Measurements from ENCODE around the gene EXOSC1.
A peak's percentile ranks its signal among the peaks of the same experiment; 100 is the strongest.
"Not testable (repeated sequence)": the region's sequence is repeated elsewhere in the genome, so short reads cannot be mapped to it uniquely, and the experiment has no call there.

The EXOSC1 gene

GRCh38 chr10:97428572-97428981, 17.2 kb downstream of the EXOSC1 start:
- H3K4ac ChIP-seq (ENCODE audit: low read depth, low read length), result peak overlapping the region; percentile 90
- H2BK15ac ChIP-seq (replicated peaks; ENCODE audit: low read depth), result no peak overlapping the region
- H3K27ac ChIP-seq (ENCODE audit: low read depth, low read length), result peak overlapping the region; percentile 23
- no peak for DNase-seq
- peaks cover 5% of the 10 kb centered on the region for H3K4me1 ChIP-seq (ENCODE audit: control insufficient read depth, low read depth, low read length)
- peak overlapping the region; percentile 90 for H3K56ac ChIP-seq (ENCODE audit: low read length)
- peak overlapping the region; percentile 96 for H3K9ac ChIP-seq (ENCODE audit: low read length)
- no peak overlapping the region for H4K8ac ChIP-seq (ENCODE audit: low read depth, low read length)
- peaks cover 34% of the 10 kb centered on the region for H3K79me2 ChIP-seq (ENCODE audit: control insufficient read depth, insufficient read depth, low read length)
- peak overlapping the region; percentile 39 for H4K5ac ChIP-seq (ENCODE audit: low read length)
- peaks cover 2% of the 10 kb centered on the region for H3K79me1 ChIP-seq (ENCODE audit: low read length)
- H2BK120ac ChIP-seq (ENCODE audit: low read depth, low read length), result no peak overlapping the region
- no peak overlapping the region for H3K23ac ChIP-seq (ENCODE audit: low read length)
- H3K18ac ChIP-seq (ENCODE audit: low read length), result peak overlapping the region; percentile 8
- H3K4me2 ChIP-seq (ENCODE audit: low read length), result peak overlapping the region; percentile 99
- H3K36me3 ChIP-seq (ENCODE audit: control insufficient read depth, insufficient read depth, low read length), result peaks cover 16% of the 10 kb centered on the region
- no peaks in the 10 kb centered on the region for H3K27me3 ChIP-seq (ENCODE audit: insufficient read depth, low read length, poor library complexity)
- peak overlapping the region; percentile 60 for H3K4me3 ChIP-seq (ENCODE audit: low read length)
- peak overlapping the region; percentile 82 for H2AK5ac ChIP-seq (ENCODE audit: low read length)
- WGBS (ENCODE audit: extremely low coverage, insufficient coverage, low lambda C conversion rate), result no CpG with 5 or more reads among the region's 4 CpGs
- no peak overlapping the region for H2BK5ac ChIP-seq (ENCODE audit: low read length)

GRCh38 chr10:97427571-97428179, 18.1 kb downstream of the EXOSC1 start:
- no peak overlapping the region for H4K8ac ChIP-seq (ENCODE audit: low read depth, low read length)
- H3K4me1 ChIP-seq (ENCODE audit: control insufficient read depth, low read depth, low read length), result peaks cover 5% of the 10 kb centered on the region
- no peak overlapping the region for H2BK120ac ChIP-seq (ENCODE audit: low read depth, low read length)
- no peak overlapping the region for H4K5ac ChIP-seq (ENCODE audit: low read length)
- H2AK5ac ChIP-seq (ENCODE audit: low read length), result peak overlapping the region; percentile 22
- peaks cover 2% of the 10 kb centered on the region for H3K79me1 ChIP-seq (ENCODE audit: low read length)
- H2BK15ac ChIP-seq (replicated peaks; ENCODE audit: low read depth), result no peak overlapping the region
- H3K4me3 ChIP-seq (ENCODE audit: low read length), result peak overlapping the region; percentile 100
- no peak overlapping the region for H3K23ac ChIP-seq (ENCODE audit: low read length)
- H3K27me3 ChIP-seq (ENCODE audit: insufficient read depth, low read length, poor library complexity), result no peaks in the 10 kb centered on the region
- peak overlapping the region; percentile 14 for H2BK5ac ChIP-seq (ENCODE audit: low read length)
- no peak overlapping the region for H3K4ac ChIP-seq (ENCODE audit: low read depth, low read length)
- H3K9ac ChIP-seq (ENCODE audit: low read length), result peak overlapping the region; percentile 92
- peak overlapping the region; percentile 70 for H3K4me2 ChIP-seq (ENCODE audit: low read length)
- peaks cover 34% of the 10 kb centered on the region for H3K79me2 ChIP-seq (ENCODE audit: control insufficient read depth, insufficient read depth, low read length)
- peak overlapping the region; percentile 31 for H3K27ac ChIP-seq (ENCODE audit: low read depth, low read length)
- H3K56ac ChIP-seq (ENCODE audit: low read length), result peak overlapping the region; percentile 94
- H3K18ac ChIP-seq (ENCODE audit: low read length), result peak overlapping the region; percentile 11
- H3K36me3 ChIP-seq (ENCODE audit: control insufficient read depth, insufficient read depth, low read length), result peaks cover 14% of the 10 kb centered on the region
- no CpG with 5 or more reads among the region's 9 CpGs for WGBS (ENCODE audit: extremely low coverage, insufficient coverage, low lambda C conversion rate)
- DNase-seq, result peak; percentile 97

- DNase-seq, result peak; percentile 67
- H3K79me1 ChIP-seq (ENCODE audit: low read length), result peaks cover 2% of the 10 kb centered on the region
- H3K27me3 ChIP-seq (ENCODE audit: insufficient read depth, low read length, poor library complexity), result no peaks in the 10 kb centered on the region
Measured at GRCh38 chr10:97426776-97427570, 18.8 kb downstream of the EXOSC1 start.

GRCh38 chr10:97425964-97426775, 19.6 kb downstream of the EXOSC1 start, which contains the start of gene PGAM1:
PGAM1 (plus strand) TSS chr10:97426191; CDS start chr10:97426308, 117 bp downstream.
- Histone ChIP-seq H4K8ac (ENCODE audit: low read depth, low read length) (peak within 1 kb of the TSS; percentile 77), H3K23ac (ENCODE audit: low read length) (peak within 1 kb of the TSS; percentile 98), H3K4me3 (ENCODE audit: low read length) (peak within 1 kb of the TSS; percentile 100), H3K18ac (ENCODE audit: low read length) (peak within 1 kb of the TSS; percentile 98), H3K27me3 (ENCODE audit: insufficient read depth, low read length, poor library complexity) (no peaks in the 10 kb centered on the region), H3K79me1 (ENCODE audit: low read length) (peaks cover 2% of the 10 kb centered on the region), H2AK5ac (ENCODE audit: low read length) (peak within 1 kb of the TSS; percentile 92), H3K27ac (ENCODE audit: low read depth, low read length) (peak within 1 kb of the TSS; percentile 94), H2BK120ac (ENCODE audit: low read depth, low read length) (peak within 1 kb of the TSS; percentile 37), H3K56ac (ENCODE audit: low read length) (peak within 1 kb of the TSS; percentile 94), H4K5ac (ENCODE audit: low read length) (no peak within 1 kb of the TSS), H3K4ac (ENCODE audit: low read depth, low read length) (peak within 1 kb of the TSS; percentile 99), H3K4me2 (ENCODE audit: low read length) (peak within 1 kb of the TSS; percentile 76), H3K36me3 (ENCODE audit: control insufficient read depth, insufficient read depth, low read length) (peaks cover 9% of the 10 kb centered on the region), H3K4me1 (ENCODE audit: control insufficient read depth, low read depth, low read length) (peaks cover 5% of the 10 kb centered on the region), H2BK5ac (ENCODE audit: low read length) (peak within 1 kb of the TSS; percentile 87), H2BK15ac (replicated peaks; ENCODE audit: low read depth) (no peak within 1 kb of the TSS), H3K79me2 (ENCODE audit: control insufficient read depth, insufficient read depth, low read length) (peaks cover 34% of the 10 kb centered on the region), H3K9ac (ENCODE audit: low read length) (peak within 1 kb of the TSS; percentile 92)
- peak; percentile 97 for DNase-seq
- WGBS (ENCODE audit: extremely low coverage, insufficient coverage, low lambda C conversion rate), result no CpG with 5 or more reads among the region's 90 CpGs

More at GRCh38 chr10:97426776-97427570, 18.8 kb downstream of the EXOSC1 start:
- peaks cover 13% of the 10 kb centered on the region for H3K36me3 ChIP-seq (ENCODE audit: control insufficient read depth, insufficient read depth, low read length)
- H4K8ac ChIP-seq (ENCODE audit: low read depth, low read length), result no peak overlapping the region
- H3K4me3 ChIP-seq (ENCODE audit: low read length), result peak overlapping the region; percentile 100
- H2AK5ac ChIP-seq (ENCODE audit: low read length), result no peak overlapping the region
- H4K5ac ChIP-seq (ENCODE audit: low read length), result no peak overlapping the region
- H3K9ac ChIP-seq (ENCODE audit: low read length), result peak overlapping the region; percentile 92
- peaks cover 5% of the 10 kb centered on the region for H3K4me1 ChIP-seq (ENCODE audit: control insufficient read depth, low read depth, low read length)
- no peak overlapping the region for H2BK120ac ChIP-seq (ENCODE audit: low read depth, low read length)
- H3K18ac ChIP-seq (ENCODE audit: low read length), result peak overlapping the region; percentile 98
- peak overlapping the region; percentile 94 for H3K27ac ChIP-seq (ENCODE audit: low read depth, low read length)
- H2BK15ac ChIP-seq (replicated peaks; ENCODE audit: low read depth), result no peak overlapping the region
- H3K79me2 ChIP-seq (ENCODE audit: control insufficient read depth, insufficient read depth, low read length), result peaks cover 34% of the 10 kb centered on the region
- H3K56ac ChIP-seq (ENCODE audit: low read length), result peak overlapping the region; percentile 94
- H3K23ac ChIP-seq (ENCODE audit: low read length), result peak overlapping the region; percentile 98
- H3K4ac ChIP-seq (ENCODE audit: low read depth, low read length), result peak overlapping the region; percentile 99
- peak overlapping the region; percentile 26 for H2BK5ac ChIP-seq (ENCODE audit: low read length)
- peak overlapping the region; percentile 70 for H3K4me2 ChIP-seq (ENCODE audit: low read length)
- no CpG with 5 or more reads among the region's 34 CpGs for WGBS (ENCODE audit: extremely low coverage, insufficient coverage, low lambda C conversion rate)

GRCh38 chr10:97423757-97424098, 22.1 kb downstream of the EXOSC1 start:
- H2BK120ac ChIP-seq (ENCODE audit: low read depth, low read length); H3K18ac ChIP-seq (ENCODE audit: low read length); H4K8ac ChIP-seq (ENCODE audit: low read depth, low read length); H3K23ac ChIP-seq (ENCODE audit: low read length); H3K79me1 ChIP-seq (ENCODE audit: low read length); H3K4me2 ChIP-seq (ENCODE audit: low read length); H2AK5ac ChIP-seq (ENCODE audit: low read length); H3K36me3 ChIP-seq (ENCODE audit: control insufficient read depth, insufficient read depth, low read length); H2BK5ac ChIP-seq (ENCODE audit: low read length); DNase-seq; H4K5ac ChIP-seq (ENCODE audit: low read length); H3K4me1 ChIP-seq (ENCODE audit: control insufficient read depth, low read depth, low read length); H3K27ac ChIP-seq (ENCODE audit: low read depth, low read length); H3K4me3 ChIP-seq (ENCODE audit: low read length); H3K27me3 ChIP-seq (ENCODE audit: insufficient read depth, low read length, poor library complexity); H3K56ac ChIP-seq (ENCODE audit: low read length); H2BK15ac ChIP-seq (replicated peaks; ENCODE audit: low read depth); H3K4ac ChIP-seq (ENCODE audit: low read depth, low read length); H3K9ac ChIP-seq (ENCODE audit: low read length): not testable (repeated sequence)
- WGBS (ENCODE audit: extremely low coverage, insufficient coverage, low lambda C conversion rate), result no CpG with 5 or more reads among the region's 8 CpGs
- peaks cover 25% of the 10 kb centered on the region for H3K79me2 ChIP-seq (ENCODE audit: control insufficient read depth, insufficient read depth, low read length)

Measured in mesendoderm (in vitro differentiated cells).